Measurements from ENCODE around the gene SH3TC1.

Gene SH3TC1

DNA sequence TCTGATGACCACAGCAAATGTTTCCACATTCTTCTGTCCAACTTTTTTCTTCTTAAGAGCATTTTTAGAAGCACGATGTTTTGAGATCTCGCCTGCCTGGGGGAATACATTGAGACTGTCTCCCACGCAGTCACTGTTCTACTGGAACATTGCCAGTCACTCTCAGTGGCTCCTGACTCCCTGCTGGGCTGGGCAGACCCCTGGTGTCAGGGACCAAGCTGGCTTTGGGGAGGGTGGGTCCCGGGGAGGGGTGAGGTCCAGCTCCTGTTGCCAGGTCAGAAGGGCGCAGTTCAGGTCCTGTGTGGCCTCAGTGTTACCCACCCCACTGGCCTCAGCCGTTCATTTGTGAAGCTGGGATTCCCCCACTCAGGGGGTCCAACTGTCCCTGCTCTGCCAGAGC is 21.5 kb upstream of the SH3TC1 start:
- Histone ChIP-seq H3K27ac (ENCODE audit: poor library complexity, severe bottlenecking) (no peak overlapping the region), H3K4me3 (ENCODE audit: severe bottlenecking) (no peak overlapping the region), H3K36me3 (ENCODE audit: low read depth) (no peaks in the 10 kb centered on the region), H3K4me1 (ENCODE audit: insufficient read depth, poor library complexity, severe bottlenecking) (peaks cover 14% of the 10 kb centered on the region), H3K27me3 (ENCODE audit: insufficient read depth, poor library complexity, severe bottlenecking) (no peaks in the 10 kb centered on the region), H3K9me3 (ENCODE audit: severe bottlenecking) (no peaks in the 10 kb centered on the region)
- DNase-seq (ENCODE audit: low spot score) = no peak
- TF ChIP-seq, protein P1, sequence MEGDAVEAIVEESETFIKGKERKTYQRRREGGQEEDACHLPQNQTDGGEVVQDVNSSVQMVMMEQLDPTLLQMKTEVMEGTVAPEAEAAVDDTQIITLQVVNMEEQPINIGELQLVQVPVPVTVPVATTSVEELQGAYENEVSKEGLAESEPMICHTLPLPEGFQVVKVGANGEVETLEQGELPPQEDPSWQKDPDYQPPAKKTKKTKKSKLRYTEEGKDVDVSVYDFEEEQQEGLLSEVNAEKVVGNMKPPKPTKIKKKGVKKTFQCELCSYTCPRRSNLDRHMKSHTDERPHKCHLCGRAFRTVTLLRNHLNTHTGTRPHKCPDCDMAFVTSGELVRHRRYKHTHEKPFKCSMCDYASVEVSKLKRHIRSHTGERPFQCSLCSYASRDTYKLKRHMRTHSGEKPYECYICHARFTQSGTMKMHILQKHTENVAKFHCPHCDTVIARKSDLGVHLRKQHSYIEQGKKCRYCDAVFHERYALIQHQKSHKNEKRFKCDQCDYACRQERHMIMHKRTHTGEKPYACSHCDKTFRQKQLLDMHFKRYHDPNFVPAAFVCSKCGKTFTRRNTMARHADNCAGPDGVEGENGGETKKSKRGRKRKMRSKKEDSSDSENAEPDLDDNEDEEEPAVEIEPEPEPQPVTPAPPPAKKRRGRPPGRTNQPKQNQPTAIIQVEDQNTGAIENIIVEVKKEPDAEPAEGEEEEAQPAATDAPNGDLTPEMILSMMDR (IDR thresholded peaks at IDR 0.05; ENCODE audit: poor library complexity, severe bottlenecking) = no peak
- ATAC-seq (ENCODE audit: low read depth) = no peak

DNA sequence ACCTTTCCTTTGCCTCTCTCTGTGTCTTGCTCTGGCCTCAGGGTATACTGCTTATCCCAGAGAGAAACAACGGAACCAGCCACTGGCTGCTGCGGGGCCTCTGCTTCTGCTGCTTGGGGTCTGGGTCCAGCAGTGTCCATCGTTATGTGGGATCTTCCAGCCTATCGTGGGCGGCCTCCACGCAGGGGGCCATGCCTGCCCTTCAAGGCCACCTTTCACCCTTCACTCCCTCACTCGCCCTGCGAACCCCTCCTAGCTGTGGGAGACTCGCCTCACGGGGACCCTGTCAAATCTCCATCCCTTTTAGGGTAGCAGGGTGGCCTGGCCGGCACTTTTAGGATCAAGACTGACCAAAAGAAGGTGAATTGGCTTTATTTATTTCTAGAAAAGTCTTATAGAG is 21.1 kb upstream of the SH3TC1 start:
- TF ChIP-seq, protein P1 (IDR thresholded peaks at IDR 0.05; ENCODE audit: poor library complexity, severe bottlenecking) = no peak
- DNase-seq (ENCODE audit: low spot score) = no peak
- Histone ChIP-seq H3K27me3 (ENCODE audit: insufficient read depth, poor library complexity, severe bottlenecking) (no peaks in the 10 kb centered on the region), H3K4me1 (ENCODE audit: insufficient read depth, poor library complexity, severe bottlenecking) (peaks cover 18% of the 10 kb centered on the region), H3K36me3 (ENCODE audit: low read depth) (no peaks in the 10 kb centered on the region), H3K27ac (ENCODE audit: poor library complexity, severe bottlenecking) (no peak overlapping the region), H3K4me3 (ENCODE audit: severe bottlenecking) (no peak overlapping the region), H3K9me3 (ENCODE audit: severe bottlenecking) (no peaks in the 10 kb centered on the region)
- no peak for ATAC-seq (ENCODE audit: low read depth)

DNA sequence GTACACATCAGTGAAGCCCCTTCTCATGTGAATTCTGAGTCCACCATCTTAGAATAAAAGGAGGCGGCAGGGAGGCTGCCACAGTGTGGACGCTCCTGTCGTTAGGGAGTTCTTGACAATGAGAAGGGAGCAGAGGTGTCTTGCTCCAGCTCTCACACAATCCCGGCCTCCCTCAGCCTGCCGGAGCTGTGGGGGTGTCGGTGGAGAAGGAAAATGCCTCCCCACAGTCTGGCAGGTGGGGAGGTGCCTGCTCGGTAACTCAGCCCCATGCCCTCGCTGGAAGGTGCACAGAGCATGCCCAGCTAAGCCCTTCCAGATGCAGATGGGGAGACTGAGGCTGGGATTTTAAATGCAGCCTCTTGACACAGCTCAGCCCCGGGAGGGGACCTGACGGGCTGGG is 20.0 kb upstream of the SH3TC1 start:
- ATAC-seq (ENCODE audit: low read depth) = no peak
- Histone ChIP-seq H3K36me3 (ENCODE audit: low read depth) (no peaks in the 10 kb centered on the region), H3K27me3 (ENCODE audit: insufficient read depth, poor library complexity, severe bottlenecking) (no peaks in the 10 kb centered on the region), H3K4me3 (ENCODE audit: severe bottlenecking) (no peak overlapping the region), H3K9me3 (ENCODE audit: severe bottlenecking) (no peaks in the 10 kb centered on the region), H3K27ac (ENCODE audit: poor library complexity, severe bottlenecking) (no peak overlapping the region), H3K4me1 (ENCODE audit: insufficient read depth, poor library complexity, severe bottlenecking) (peaks cover 25% of the 10 kb centered on the region)
- TF ChIP-seq, protein P1 (IDR thresholded peaks at IDR 0.05; ENCODE audit: poor library complexity, severe bottlenecking) = no peak
- no peak for DNase-seq (ENCODE audit: low spot score)

DNA sequence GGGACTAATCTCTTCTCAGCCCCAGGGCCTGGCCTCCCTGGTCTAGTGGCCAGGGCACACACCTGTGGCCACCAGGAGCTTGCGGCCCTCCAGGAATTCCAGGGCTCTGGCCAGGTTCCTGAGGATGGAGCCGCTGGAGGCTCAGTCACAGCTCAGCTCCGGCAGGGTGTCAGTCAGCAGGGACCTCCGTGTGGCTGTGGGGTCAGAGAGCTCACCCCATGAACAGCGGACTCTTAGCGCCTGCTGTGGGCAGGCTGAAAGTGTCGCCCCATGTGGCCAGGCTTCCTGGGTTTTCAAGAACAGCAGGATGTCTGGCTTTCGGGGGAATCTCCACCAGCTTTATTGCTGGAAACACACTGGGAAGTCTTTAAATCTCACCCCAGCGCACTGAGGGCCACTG is 19.3 kb upstream of the SH3TC1 start:
- H3K9me3 ChIP-seq (ENCODE audit: severe bottlenecking) = no peaks in the 10 kb centered on the region
- no peak for ATAC-seq (ENCODE audit: low read depth)
- H3K27me3 ChIP-seq (ENCODE audit: insufficient read depth, poor library complexity, severe bottlenecking) = no peaks in the 10 kb centered on the region
- DNase-seq (ENCODE audit: low spot score) = no peak
- no peak overlapping the region for H3K27ac ChIP-seq (ENCODE audit: poor library complexity, severe bottlenecking)
- H3K36me3 ChIP-seq (ENCODE audit: low read depth) = no peaks in the 10 kb centered on the region
- TF ChIP-seq, protein P1 (IDR thresholded peaks at IDR 0.05; ENCODE audit: poor library complexity, severe bottlenecking) = no peak
- no peak overlapping the region for H3K4me3 ChIP-seq (ENCODE audit: severe bottlenecking)
- peaks cover 30% of the 10 kb centered on the region for H3K4me1 ChIP-seq (ENCODE audit: insufficient read depth, poor library complexity, severe bottlenecking)

DNA sequence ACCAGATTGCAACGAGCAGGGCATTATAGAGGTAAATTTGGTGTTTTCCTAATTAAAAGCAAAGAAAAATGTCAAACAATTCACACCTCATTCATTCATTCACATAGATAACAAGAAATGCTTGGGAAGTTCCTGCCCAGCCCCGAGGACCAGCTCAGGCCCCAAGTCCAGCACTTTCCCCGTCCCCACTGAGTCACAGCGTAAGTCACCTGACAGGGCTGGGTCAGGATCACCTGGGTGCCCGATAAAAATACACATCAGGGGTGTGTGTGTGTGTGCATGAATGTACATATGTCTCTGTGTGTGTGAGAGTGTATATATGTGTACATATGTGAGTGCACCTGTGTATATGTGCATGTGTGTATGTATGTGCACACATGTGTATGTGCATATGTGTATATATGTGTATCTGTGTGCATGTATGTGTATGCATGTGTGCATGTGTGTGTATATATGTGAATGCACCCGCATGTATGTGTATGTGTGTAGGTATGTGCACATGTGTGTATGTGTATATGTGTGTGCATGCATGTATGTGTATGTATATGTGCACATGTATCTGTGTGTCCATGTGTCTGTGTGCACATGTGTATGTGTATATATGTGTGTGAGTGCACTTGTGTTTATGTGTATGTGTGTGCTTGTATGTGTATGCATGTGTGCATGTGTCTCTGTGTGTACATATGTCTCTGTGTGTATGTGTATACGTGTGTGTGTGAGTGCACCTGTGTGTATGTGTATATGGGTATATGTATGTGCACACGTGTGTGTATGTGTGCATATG is 18.6 kb upstream of the SH3TC1 start:
- no peaks in the 10 kb centered on the region for H3K36me3 ChIP-seq (ENCODE audit: low read depth)
- DNase-seq (ENCODE audit: low spot score) (no peak), ATAC-seq (ENCODE audit: low read depth) (no peak)
- peaks cover 37% of the 10 kb centered on the region for H3K4me1 ChIP-seq (ENCODE audit: insufficient read depth, poor library complexity, severe bottlenecking)
- no peak overlapping the region for H3K4me3 ChIP-seq (ENCODE audit: severe bottlenecking)
- H3K27me3 ChIP-seq (ENCODE audit: insufficient read depth, poor library complexity, severe bottlenecking) = no peaks in the 10 kb centered on the region
- H3K9me3 ChIP-seq (ENCODE audit: severe bottlenecking) = no peaks in the 10 kb centered on the region
- no peak overlapping the region for H3K27ac ChIP-seq (ENCODE audit: poor library complexity, severe bottlenecking)
- TF ChIP-seq, protein P1 (IDR thresholded peaks at IDR 0.05; ENCODE audit: poor library complexity, severe bottlenecking) = no peak

Measured in RWPE2 (cell line).